ENCODE results near the gene CAMK1D.
A peak's percentile ranks its signal among the peaks of the same experiment; 100 is the strongest.
"Not testable (repeated sequence)": the region's sequence is repeated elsewhere in the genome, so short reads cannot be mapped to it uniquely, and the experiment has no call there.

The CAMK1D gene

GRCh38 chr10:12733271-12733670 lies 383.9 kb downstream of the CAMK1D start:
- Histone ChIP-seq H3K27me3 (ENCODE audit: control insufficient read depth in 1 of 2, insufficient read depth in 2 of 2, low read length in 2 of 2) (no peaks in the 10 kb centered on the region), H3K9ac (ENCODE audit: low read length) (no peak overlapping the region), H3K4me3 (ENCODE audit: low read depth in 1 of 2, low read length in 2 of 2) (no peak overlapping the region), H3K9me3 (ENCODE audit: low read length) (no peaks in the 10 kb centered on the region), H3K36me3 (ENCODE audit: insufficient read depth, low read length) (no peaks in the 10 kb centered on the region), H3K4me1 (ENCODE audit: insufficient read depth, low read length) (peaks cover 17% of the 10 kb centered on the region), H3K27ac (ENCODE audit: low read depth, low read length) (no peak overlapping the region)

- H3K27me3 ChIP-seq (ENCODE audit: control insufficient read depth in 1 of 2, insufficient read depth in 2 of 2, low read length in 2 of 2): no peaks in the 10 kb centered on the region
- H3K9ac ChIP-seq (ENCODE audit: low read length): no peak overlapping the region
- H3K4me3 ChIP-seq (ENCODE audit: low read depth in 1 of 2, low read length in 2 of 2): no peak overlapping the region
- H3K9me3 ChIP-seq (ENCODE audit: low read length): no peaks in the 10 kb centered on the region
- no peaks in the 10 kb centered on the region for H3K36me3 ChIP-seq (ENCODE audit: insufficient read depth, low read length)
- no peak overlapping the region for H3K27ac ChIP-seq (ENCODE audit: low read depth, low read length)
- H3K4me1 ChIP-seq (ENCODE audit: insufficient read depth, low read length): peaks cover 2% of the 10 kb centered on the region
Observed at GRCh38 chr10:12735843-12736462, 386.6 kb downstream of the CAMK1D start.

GRCh38 chr10:12740813-12741212 lies 391.5 kb downstream of the CAMK1D start:
- H3K27ac ChIP-seq (ENCODE audit: low read depth, low read length): no peak overlapping the region
- H3K4me3 ChIP-seq (ENCODE audit: low read depth in 1 of 2, low read length in 2 of 2): no peak overlapping the region
- H3K27me3 ChIP-seq (ENCODE audit: control insufficient read depth in 1 of 2, insufficient read depth in 2 of 2, low read length in 2 of 2): no peaks in the 10 kb centered on the region
- H3K4me1 ChIP-seq (ENCODE audit: insufficient read depth, low read length): peaks cover 14% of the 10 kb centered on the region
- no peak overlapping the region for H3K9ac ChIP-seq (ENCODE audit: low read length)
- H3K36me3 ChIP-seq (ENCODE audit: insufficient read depth, low read length): no peaks in the 10 kb centered on the region
- no peaks in the 10 kb centered on the region for H3K9me3 ChIP-seq (ENCODE audit: low read length)

GRCh38 chr10:12741360-12741804 lies 392.0 kb downstream of the CAMK1D start:
- Histone ChIP-seq H3K9me3 (ENCODE audit: low read length) (no peaks in the 10 kb centered on the region), H3K27me3 (ENCODE audit: control insufficient read depth in 1 of 2, insufficient read depth in 2 of 2, low read length in 2 of 2) (no peaks in the 10 kb centered on the region), H3K4me1 (ENCODE audit: insufficient read depth, low read length) (peaks cover 14% of the 10 kb centered on the region), H3K36me3 (ENCODE audit: insufficient read depth, low read length) (no peaks in the 10 kb centered on the region), H3K27ac (ENCODE audit: low read depth, low read length) (peak overlapping the region; percentile 16), H3K9ac (ENCODE audit: low read length) (no peak overlapping the region), H3K4me3 (ENCODE audit: low read depth in 1 of 2, low read length in 2 of 2) (no peak overlapping the region)

GRCh38 chr10:12742771-12743170 lies 393.4 kb downstream of the CAMK1D start:
- Histone ChIP-seq H3K9me3 (ENCODE audit: low read length) (no peaks in the 10 kb centered on the region), H3K4me1 (ENCODE audit: insufficient read depth, low read length) (peaks cover 14% of the 10 kb centered on the region), H3K4me3 (ENCODE audit: low read depth in 1 of 2, low read length in 2 of 2) (no peak overlapping the region), H3K27ac (ENCODE audit: low read depth, low read length) (no peak overlapping the region), H3K27me3 (ENCODE audit: control insufficient read depth in 1 of 2, insufficient read depth in 2 of 2, low read length in 2 of 2) (no peaks in the 10 kb centered on the region), H3K36me3 (ENCODE audit: insufficient read depth, low read length) (no peaks in the 10 kb centered on the region), H3K9ac (ENCODE audit: low read length) (no peak overlapping the region)

- H3K9ac ChIP-seq (ENCODE audit: low read length); H3K9me3 ChIP-seq (ENCODE audit: low read length); H3K27ac ChIP-seq (ENCODE audit: low read depth, low read length); H3K4me3 ChIP-seq (ENCODE audit: low read depth in 1 of 2, low read length in 2 of 2); H3K36me3 ChIP-seq (ENCODE audit: insufficient read depth, low read length); H3K27me3 ChIP-seq (ENCODE audit: control insufficient read depth in 1 of 2, insufficient read depth in 2 of 2, low read length in 2 of 2): not testable (repeated sequence)
- peaks cover 14% of the 10 kb centered on the region for H3K4me1 ChIP-seq (ENCODE audit: insufficient read depth, low read length)
Observed at GRCh38 chr10:12743466-12743865, 394.1 kb downstream of the CAMK1D start.

- Histone ChIP-seq H3K36me3 (ENCODE audit: insufficient read depth, low read length) (no peaks in the 10 kb centered on the region), H3K4me3 (ENCODE audit: low read depth in 1 of 2, low read length in 2 of 2) (no peak overlapping the region), H3K9me3 (ENCODE audit: low read length) (no peaks in the 10 kb centered on the region), H3K4me1 (ENCODE audit: insufficient read depth, low read length) (peaks cover 14% of the 10 kb centered on the region), H3K27me3 (ENCODE audit: control insufficient read depth in 1 of 2, insufficient read depth in 2 of 2, low read length in 2 of 2) (no peaks in the 10 kb centered on the region), H3K9ac (ENCODE audit: low read length) (no peak overlapping the region), H3K27ac (ENCODE audit: low read depth, low read length) (no peak overlapping the region)
Observed at GRCh38 chr10:12743941-12744340, 394.6 kb downstream of the CAMK1D start.

GRCh38 chr10:12748186-12748585 lies 398.8 kb downstream of the CAMK1D start:
- Histone ChIP-seq H3K9me3 (ENCODE audit: low read length) (no peaks in the 10 kb centered on the region), H3K27ac (ENCODE audit: low read depth, low read length) (no peak overlapping the region), H3K4me3 (ENCODE audit: low read depth in 1 of 2, low read length in 2 of 2) (no peak overlapping the region), H3K27me3 (ENCODE audit: control insufficient read depth in 1 of 2, insufficient read depth in 2 of 2, low read length in 2 of 2) (no peaks in the 10 kb centered on the region), H3K9ac (ENCODE audit: low read length) (no peak overlapping the region), H3K4me1 (ENCODE audit: insufficient read depth, low read length) (no peaks in the 10 kb centered on the region), H3K36me3 (ENCODE audit: insufficient read depth, low read length) (no peaks in the 10 kb centered on the region)

- H3K27me3 ChIP-seq (ENCODE audit: control insufficient read depth in 1 of 2, insufficient read depth in 2 of 2, low read length in 2 of 2): no peaks in the 10 kb centered on the region
- no peaks in the 10 kb centered on the region for H3K36me3 ChIP-seq (ENCODE audit: insufficient read depth, low read length)
- no peaks in the 10 kb centered on the region for H3K4me1 ChIP-seq (ENCODE audit: insufficient read depth, low read length)
- H3K27ac ChIP-seq (ENCODE audit: low read depth, low read length): no peak overlapping the region
- H3K9me3 ChIP-seq (ENCODE audit: low read length): no peaks in the 10 kb centered on the region
- no peak overlapping the region for H3K9ac ChIP-seq (ENCODE audit: low read length)
- no peak overlapping the region for H3K4me3 ChIP-seq (ENCODE audit: low read depth in 1 of 2, low read length in 2 of 2)
Observed at GRCh38 chr10:12749760-12750478, 400.6 kb downstream of the CAMK1D start.

GRCh38 chr10:12750526-12751201 lies 401.3 kb downstream of the CAMK1D start:
- no peaks in the 10 kb centered on the region for H3K9me3 ChIP-seq (ENCODE audit: low read length)
- H3K27me3 ChIP-seq (ENCODE audit: control insufficient read depth in 1 of 2, insufficient read depth in 2 of 2, low read length in 2 of 2): no peaks in the 10 kb centered on the region
- no peak overlapping the region for H3K9ac ChIP-seq (ENCODE audit: low read length)
- no peak overlapping the region for H3K27ac ChIP-seq (ENCODE audit: low read depth, low read length)
- no peaks in the 10 kb centered on the region for H3K36me3 ChIP-seq (ENCODE audit: insufficient read depth, low read length)
- H3K4me3 ChIP-seq (ENCODE audit: low read depth in 1 of 2, low read length in 2 of 2): no peak overlapping the region
- H3K4me1 ChIP-seq (ENCODE audit: insufficient read depth, low read length): no peaks in the 10 kb centered on the region

- Histone ChIP-seq H3K36me3 (ENCODE audit: insufficient read depth, low read length) (no peaks in the 10 kb centered on the region), H3K4me3 (ENCODE audit: low read depth in 1 of 2, low read length in 2 of 2) (no peak overlapping the region), H3K9me3 (ENCODE audit: low read length) (no peaks in the 10 kb centered on the region), H3K27me3 (ENCODE audit: control insufficient read depth in 1 of 2, insufficient read depth in 2 of 2, low read length in 2 of 2) (no peaks in the 10 kb centered on the region), H3K27ac (ENCODE audit: low read depth, low read length) (no peak overlapping the region), H3K4me1 (ENCODE audit: insufficient read depth, low read length) (no peaks in the 10 kb centered on the region), H3K9ac (ENCODE audit: low read length) (no peak overlapping the region)
Observed at GRCh38 chr10:12755075-12755474, 405.7 kb downstream of the CAMK1D start.

All from muscle layer of colon (tissue), 2 donors.